Measurements from ENCODE around the gene EDARADD. TPM values are rescaled to one million over a fixed set of nuclear protein-coding genes. Genes with fewer than 3 reads are reported as not detected.

Gene EDARADD
- total and polyA plus RNA-seq, 2 of the 13 experiments (the other 11 are each of a cell fraction or from before 2014, with no cell fraction given): 0.03 TPM; not detected in 1

DNA sequence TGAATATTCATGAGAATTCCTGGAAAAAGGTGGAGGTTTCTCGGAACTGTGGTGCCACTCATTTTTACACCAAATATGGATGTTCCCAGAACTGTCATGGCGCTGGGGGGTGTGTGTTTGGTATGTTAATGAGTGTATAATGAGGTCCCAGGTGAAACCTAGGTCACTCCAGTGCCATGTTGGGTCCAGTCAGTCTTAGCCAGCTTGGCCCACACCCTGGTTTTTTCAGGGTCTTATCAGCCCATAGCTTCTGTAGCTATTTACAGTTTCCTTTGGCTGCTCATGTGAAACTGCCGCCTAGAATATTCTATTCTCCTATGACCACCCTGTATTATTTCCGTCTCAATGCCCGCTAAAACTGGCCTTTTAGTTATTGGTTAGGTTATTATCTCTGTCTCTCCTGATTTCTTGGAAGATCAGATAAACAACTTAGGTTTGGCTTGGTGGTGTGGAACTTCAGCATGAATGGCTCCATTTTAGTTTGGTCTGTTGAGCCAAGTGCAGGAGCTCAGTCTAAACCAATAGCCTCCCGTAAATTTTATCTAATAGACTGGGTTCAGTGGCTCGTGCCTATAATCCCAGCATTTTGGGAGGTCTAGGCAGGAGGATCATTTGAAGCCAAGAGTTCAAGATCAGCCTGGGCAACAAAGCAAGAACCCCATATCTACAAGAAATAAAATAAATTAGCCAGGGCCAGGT is 42.1 kb upstream of the EDARADD start:
- ATAC-seq (no peak), FAIRE-seq (no peak), DNase-seq (ENCODE audit: low spot score) (no peak)
- Histone ChIP-seq H3K27ac (ENCODE audit: extremely low read length, insufficient read depth, low read length) (no peak overlapping the region), H3K4me2 (ENCODE audit: low read depth, low read length) (no peak overlapping the region), H3K4me3 (replicated peaks in 1 of 3; ENCODE audit: insufficient read depth in 1 of 3, low read depth in 2 of 3, low read length in 3 of 3) (no peak overlapping the region), H3K9ac (ENCODE audit: insufficient read depth, low read depth, low read length) (no peak overlapping the region), H3K36me3 (replicated peaks in 1 of 2; ENCODE audit: control insufficient read depth in 1 of 2, insufficient read depth in 2 of 2, low read length in 2 of 2) (no peaks in the 10 kb centered on the region), H3K4me1 (ENCODE audit: insufficient read depth, low read length) (no peaks in the 10 kb centered on the region), H3K9me3 (ENCODE audit: low read length) (no peaks in the 10 kb centered on the region), H2AFZ (ENCODE audit: low read length) (no peak overlapping the region), H3K27me3 (ENCODE audit: control insufficient read depth in 1 of 2, insufficient read depth in 2 of 2, low read length in 2 of 2) (no peaks in the 10 kb centered on the region; a peak in 2 of 5 replicates), H3K79me2 (ENCODE audit: insufficient read depth, low read length) (no peaks in the 10 kb centered on the region), H4K20me1 (ENCODE audit: insufficient read depth, low read length) (no peaks in the 10 kb centered on the region)
- BruUV-seq (replicated peaks): no TSS peak
- intact Hi-C loops (cut with micrococcal nuclease; ENCODE audit: unreplicated experiment) (no loop called here), in situ Hi-C loops (cut with HindIII; ENCODE audit: extremely low pct_ligation_motif_present, low pct_unique_long_range_greater_than_20kb) (no loop called here)
- ChIA-PET CTCF (ENCODE audit: low intra/inter-chr PET ratio, low total read pairs) (no interaction called here), POLR2A (no interaction called here)
- WGBS (ENCODE audit: low lambda C conversion rate): 48% methylated on average over 7 of the region's 7 CpGs
- TF ChIP-seq, protein P1, sequence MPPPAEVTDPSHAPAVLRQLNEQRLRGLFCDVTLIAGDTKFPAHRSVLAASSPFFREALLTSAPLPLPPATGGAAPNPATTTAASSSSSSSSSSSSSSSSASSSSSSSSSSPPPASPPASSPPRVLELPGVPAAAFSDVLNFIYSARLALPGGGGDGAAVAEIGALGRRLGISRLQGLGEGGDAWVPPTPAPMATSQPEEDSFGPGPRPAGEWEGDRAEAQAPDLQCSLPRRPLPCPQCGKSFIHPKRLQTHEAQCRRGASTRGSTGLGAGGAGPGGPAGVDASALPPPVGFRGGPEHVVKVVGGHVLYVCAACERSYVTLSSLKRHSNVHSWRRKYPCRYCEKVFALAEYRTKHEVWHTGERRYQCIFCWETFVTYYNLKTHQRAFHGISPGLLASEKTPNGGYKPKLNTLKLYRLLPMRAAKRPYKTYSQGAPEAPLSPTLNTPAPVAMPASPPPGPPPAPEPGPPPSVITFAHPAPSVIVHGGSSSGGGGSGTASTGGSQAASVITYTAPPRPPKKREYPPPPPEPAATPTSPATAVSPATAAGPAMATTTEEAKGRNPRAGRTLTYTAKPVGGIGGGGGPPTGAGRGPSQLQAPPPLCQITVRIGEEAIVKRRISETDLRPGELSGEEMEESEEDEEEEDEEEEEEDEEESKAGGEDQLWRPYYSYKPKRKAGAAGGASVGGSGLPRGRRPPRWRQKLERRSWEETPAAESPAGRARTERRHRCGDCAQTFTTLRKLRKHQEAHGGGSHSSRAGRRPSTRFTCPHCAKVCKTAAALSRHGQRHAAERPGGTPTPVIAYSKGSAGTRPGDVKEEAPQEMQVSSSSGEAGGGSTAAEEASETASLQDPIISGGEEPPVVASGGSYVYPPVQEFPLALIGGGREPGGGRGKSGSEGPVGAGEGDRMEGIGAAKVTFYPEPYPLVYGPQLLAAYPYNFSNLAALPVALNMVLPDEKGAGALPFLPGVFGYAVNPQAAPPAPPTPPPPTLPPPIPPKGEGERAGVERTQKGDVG (CRISPR knock-in tag; IDR thresholded peaks at IDR 0.05; ENCODE audit: borderline replicate concordance): no peak
- TF ChIP-seq NCOA1 (CRISPR knock-in tag; IDR thresholded peaks at IDR 0.05) (no peak), ZNF432 (CRISPR knock-in tag; IDR thresholded peaks at IDR 0.05; ENCODE audit: borderline replicate concordance) (no peak), MED8 (CRISPR knock-in tag; IDR thresholded peaks at IDR 0.05; ENCODE audit: insufficient replicate concordance) (no peak), CCAR2 (optimal IDR thresholded peaks at IDR 0.05; ENCODE audit: low read depth, low read length) (no peak), ZNF775 (CRISPR knock-in tag; IDR thresholded peaks at IDR 0.05; ENCODE audit: borderline replicate concordance) (no peak), NFRKB (IDR thresholded peaks at IDR 0.05) (no peak), DPF2 (CRISPR knock-in tag; IDR thresholded peaks at IDR 0.05; ENCODE audit: borderline replicate concordance, low read depth) (no peak), SMYD3 (CRISPR knock-in tag; IDR thresholded peaks at IDR 0.05) (no peak), ZNF12 (CRISPR knock-in tag; IDR thresholded peaks at IDR 0.05) (no peak), ZFP37 (CRISPR knock-in tag; IDR thresholded peaks at IDR 0.05; ENCODE audit: borderline replicate concordance) (no peak), RCOR2 (CRISPR knock-in tag; IDR thresholded peaks at IDR 0.05) (no peak), ZNF430 (CRISPR knock-in tag; IDR thresholded peaks at IDR 0.05) (no peak)
- TF ChIP-seq, protein P2, sequence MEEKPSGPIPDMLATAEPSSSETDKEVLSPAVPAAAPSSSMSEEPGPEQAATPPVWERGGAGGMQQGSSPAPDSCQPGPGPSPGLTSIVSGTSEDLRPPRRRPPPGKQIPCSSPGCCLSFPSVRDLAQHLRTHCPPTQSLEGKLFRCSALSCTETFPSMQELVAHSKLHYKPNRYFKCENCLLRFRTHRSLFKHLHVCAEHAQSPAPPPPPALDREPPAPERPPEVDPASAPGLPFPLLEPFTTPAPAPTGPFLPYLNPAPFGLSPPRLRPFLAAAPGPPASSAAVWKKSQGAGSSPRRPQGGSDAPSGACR (CRISPR knock-in tag; IDR thresholded peaks at IDR 0.05): no peak
- TF ChIP-seq, protein P3, sequence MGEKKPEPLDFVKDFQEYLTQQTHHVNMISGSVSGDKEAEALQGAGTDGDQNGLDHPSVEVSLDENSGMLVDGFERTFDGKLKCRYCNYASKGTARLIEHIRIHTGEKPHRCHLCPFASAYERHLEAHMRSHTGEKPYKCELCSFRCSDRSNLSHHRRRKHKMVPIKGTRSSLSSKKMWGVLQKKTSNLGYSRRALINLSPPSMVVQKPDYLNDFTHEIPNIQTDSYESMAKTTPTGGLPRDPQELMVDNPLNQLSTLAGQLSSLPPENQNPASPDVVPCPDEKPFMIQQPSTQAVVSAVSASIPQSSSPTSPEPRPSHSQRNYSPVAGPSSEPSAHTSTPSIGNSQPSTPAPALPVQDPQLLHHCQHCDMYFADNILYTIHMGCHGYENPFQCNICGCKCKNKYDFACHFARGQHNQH (CRISPR knock-in tag; IDR thresholded peaks at IDR 0.05): no peak
- TF ChIP-seq, protein P4, sequence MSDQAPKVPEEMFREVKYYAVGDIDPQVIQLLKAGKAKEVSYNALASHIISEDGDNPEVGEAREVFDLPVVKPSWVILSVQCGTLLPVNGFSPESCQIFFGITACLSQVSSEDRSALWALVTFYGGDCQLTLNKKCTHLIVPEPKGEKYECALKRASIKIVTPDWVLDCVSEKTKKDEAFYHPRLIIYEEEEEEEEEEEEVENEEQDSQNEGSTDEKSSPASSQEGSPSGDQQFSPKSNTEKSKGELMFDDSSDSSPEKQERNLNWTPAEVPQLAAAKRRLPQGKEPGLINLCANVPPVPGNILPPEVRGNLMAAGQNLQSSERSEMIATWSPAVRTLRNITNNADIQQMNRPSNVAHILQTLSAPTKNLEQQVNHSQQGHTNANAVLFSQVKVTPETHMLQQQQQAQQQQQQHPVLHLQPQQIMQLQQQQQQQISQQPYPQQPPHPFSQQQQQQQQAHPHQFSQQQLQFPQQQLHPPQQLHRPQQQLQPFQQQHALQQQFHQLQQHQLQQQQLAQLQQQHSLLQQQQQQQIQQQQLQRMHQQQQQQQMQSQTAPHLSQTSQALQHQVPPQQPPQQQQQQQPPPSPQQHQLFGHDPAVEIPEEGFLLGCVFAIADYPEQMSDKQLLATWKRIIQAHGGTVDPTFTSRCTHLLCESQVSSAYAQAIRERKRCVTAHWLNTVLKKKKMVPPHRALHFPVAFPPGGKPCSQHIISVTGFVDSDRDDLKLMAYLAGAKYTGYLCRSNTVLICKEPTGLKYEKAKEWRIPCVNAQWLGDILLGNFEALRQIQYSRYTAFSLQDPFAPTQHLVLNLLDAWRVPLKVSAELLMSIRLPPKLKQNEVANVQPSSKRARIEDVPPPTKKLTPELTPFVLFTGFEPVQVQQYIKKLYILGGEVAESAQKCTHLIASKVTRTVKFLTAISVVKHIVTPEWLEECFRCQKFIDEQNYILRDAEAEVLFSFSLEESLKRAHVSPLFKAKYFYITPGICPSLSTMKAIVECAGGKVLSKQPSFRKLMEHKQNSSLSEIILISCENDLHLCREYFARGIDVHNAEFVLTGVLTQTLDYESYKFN (CRISPR knock-in tag; conservative IDR thresholded peaks at IDR 0.05): no peak

Data from HepG2 (cell line).